GM12878 (cell line): Measurements from ENCODE around the gene ZNF134. TPM values are rescaled to one million over a fixed set of nuclear protein-coding genes. Genes with fewer than 3 reads are reported as not detected.

Experiments
- ATAC-seq: fragments of 200-7000 bp; cut with Tn5 transposase; 3 replicates; pipeline ENCODE4 v1.9.1; 2020; ENCODE audit warnings: mild to moderate bottlenecking, moderate library complexity
- BruUV-seq: library from RNA; stranded (reverse); fragments of 400-500 nt; replicated peaks from 2 replicates; lab custom pipeline; 2021; lab: Mats Ljungman, UMichigan
- CTCF ChIA-PET: fragments of 300-600 bp; sonication (Branson Sonifier 250); formaldehyde crosslinking; extraction: SDS; loops from one replicate; lab custom pipeline; 2021; ENCODE audit warnings: inconsistent platforms; lab: Yijun Ruan, JAX
- POLR2A ChIA-PET: fragments of 350-600 bp; formaldehyde crosslinking; extraction: SDS; loops from one replicate; lab custom pipeline; 2021; ENCODE audit warnings: inconsistent platforms; lab: Charles Lee
- RAD21 ChIA-PET: fragments of 300-600 bp; sonication (Branson Sonifier 250); formaldehyde crosslinking; loops from one replicate; lab custom pipeline; 2023; ENCODE audit warnings: antibody characterized with exemption; ENCODE audit not compliant: unreplicated experiment; lab: Charles Lee
- SMC1A ChIA-PET: fragments of 300-600 bp; sonication (Branson Sonifier 250); formaldehyde crosslinking; loops from one replicate; lab custom pipeline; 2023; ENCODE audit not compliant: unreplicated experiment, uncharacterized antibody; lab: Charles Lee
- DNase-seq: peaks from one replicate; pipeline ENCODE4 v3.0.0-alpha.2; 2011; ENCODE audit warnings: low read depth, low spot score
- FAIRE-seq: peaks from 3 replicates; lab custom pipeline; 2011; peaks lifted over from hg19 to GRCh38; lab: Jason Lieb, UNC
- H2AFZ ChIP-seq: 2 replicates; pipeline ENCODE4 v1.6.0; 2011; ENCODE audit warnings: low read depth, low read length, control low read depth; ENCODE audit not compliant: control insufficient read depth
- H3K27ac ChIP-seq: 2 replicates; pipeline ENCODE4 v1.5.1; 2011; ENCODE audit warnings: control low read depth; ENCODE audit not compliant: control insufficient read depth, insufficient read depth
- H3K27me3 ChIP-seq, 2 experiments: replicated peaks in 1 of 2; 2 replicates each; pipeline versions ENCODE4 v1.6.0 to v1.6.1; 2011; ENCODE audit warnings: low read length in 1 of 2; ENCODE audit not compliant: control insufficient read depth in 2 of 2, insufficient read depth in 2 of 2
- H3K36me3 ChIP-seq, 2 experiments: 2 replicates each; pipeline ENCODE4 v1.5.1; 2011; ENCODE audit warnings: low read length in 1 of 2; ENCODE audit not compliant: control insufficient read depth in 2 of 2, insufficient read depth in 2 of 2
- H3K4me1 ChIP-seq: 2 replicates; pipeline ENCODE4 v1.6.1; 2011; ENCODE audit warnings: mild to moderate bottlenecking, low read length, moderate library complexity, mixed read lengths; ENCODE audit not compliant: control insufficient read depth, insufficient read depth
- H3K4me2 ChIP-seq: 2 replicates; pipeline ENCODE4 v1.6.0; 2011; ENCODE audit warnings: control low read depth; ENCODE audit not compliant: control insufficient read depth, insufficient read depth
- H3K4me3 ChIP-seq: fragments of 200-600 bp; sonication (generic); 2 replicates; pipeline ENCODE4 v1.5.1; 2016
- H3K79me2 ChIP-seq: 2 replicates; pipeline ENCODE4 v1.6.0; 2011; ENCODE audit warnings: low read length; ENCODE audit not compliant: control insufficient read depth, insufficient read depth
- H3K9ac ChIP-seq: 2 replicates; pipeline ENCODE4 v1.8.0; 2011; ENCODE audit warnings: low read length, control low read depth, mixed read lengths; ENCODE audit not compliant: control insufficient read depth, insufficient read depth
- H3K9me3 ChIP-seq: replicated peaks from 3 replicates; pipeline ENCODE4 v1.5.1; 2011; ENCODE audit warnings: mild to moderate bottlenecking, low read length; ENCODE audit not compliant: control insufficient read depth, insufficient read depth
- H4K20me1 ChIP-seq: 2 replicates; pipeline ENCODE4 v1.6.0; 2011; ENCODE audit not compliant: control insufficient read depth, insufficient read depth
- BCL3 ChIP-seq: IDR thresholded peaks from 2 replicates; pipeline ENCODE4 v1.6.1; 2011; ENCODE audit warnings: borderline replicate concordance, low read depth, mild to moderate bottlenecking, moderate library complexity, low read length; ENCODE audit not compliant: insufficient read depth, poor library complexity, severe bottlenecking
- CHD1 ChIP-seq: IDR thresholded peaks from 2 replicates; pipeline ENCODE4 v1.6.1; 2012; ENCODE audit warnings: low read depth, low read length, improper control_type of control experiment
- FOXK2 ChIP-seq: fragments of 450-650 bp; IDR thresholded peaks from 2 replicates; pipeline ENCODE4 v1.6.1; 2017; ENCODE audit warnings: mild to moderate bottlenecking, moderate library complexity
- NRF1 ChIP-seq: conservative IDR thresholded peaks from 2 replicates; pipeline ENCODE4 v1.6.1; 2011; ENCODE audit warnings: mild to moderate bottlenecking, low read depth, low read length, improper control_type of control experiment
- REST ChIP-seq: IDR thresholded peaks from 2 replicates; pipeline ENCODE4 v1.6.1; 2012; ENCODE audit warnings: mild to moderate bottlenecking, low read depth, low read length
- STAT3 ChIP-seq: IDR thresholded peaks from 2 replicates; pipeline ENCODE4 v1.6.1; 2011; ENCODE audit warnings: low read depth, low read length, improper control_type of control experiment
- WGBS: methylation state at CpG from one replicate; pipeline ENCODE4 v1.1.6; 2016; ENCODE audit warnings: low lambda C conversion rate; ENCODE audit not compliant: insufficient replicate concordance, insufficient coverage; ENCODE audit errors: missing lambda C conversion rate; 5-methylcytosine and 5-hydroxymethylcytosine counted together
- in situ Hi-C: fragments of 300-500 bp; cut with MboI; formaldehyde crosslinking; loops from 9 replicates; pipeline ENCODE4 v1.14.3; 2018; ENCODE audit warnings: mixed read lengths
- intact Hi-C: fragments of 100-400 bp; cut with micrococcal nuclease; formaldehyde crosslinking; loops from one replicate; pipeline ENCODE4 v1.14.2; 2022; ENCODE audit not compliant: unreplicated experiment
- polyA plus RNA-seq, 11 experiments: library from polyadenylated mRNA; depleted of rRNA in 4 of 11; unstranded in 6 of 11; stranded (reverse) in 5 of 11; fragments of >200 nt; fragmentation: Nextera tagmentation in 4 of 11; fragmentation: Illumina TruSeq in 1 of 11; extraction: Ambion mirVana in 4 of 11; extraction: Trizol in 1 of 11; gene quantifications; 1 replicate in 1 of 11; 2 replicates in 10 of 11; pipeline versions ENCODE4 v1.2.1 to v1.2.3, GENCODE V29; 2011 to 2016; ENCODE audit warnings: inconsistent platforms in 2 of 11, missing spikeins in 2 of 11, low read depth in 1 of 11
- total RNA-seq, 4 experiments: library from RNA; depleted of rRNA in 3 of 4; stranded (reverse); fragments of >200 nt in 3 of 4; fragmentation: Illumina TruSeq in 1 of 4; extraction: Trizol in 1 of 4; gene quantifications; 2 replicates each; pipeline versions ENCODE4 v1.2.1 to v1.2.3, GENCODE V29; 2013 to 2021
- TF ChIP-seq, protein P1 (sequence below): fragments of 450-650 bp; IDR thresholded peaks from 2 replicates; pipeline ENCODE4 v1.6.1; 2017; ENCODE audit warnings: borderline replicate concordance

The ZNF134 gene
- total and polyA plus RNA-seq, 10 of the 15 experiments (the other 5 are each of a cell fraction or from before 2014, with no cell fraction given), result 1.6 to 17.6 (median 9.7) TPM

DNA sequence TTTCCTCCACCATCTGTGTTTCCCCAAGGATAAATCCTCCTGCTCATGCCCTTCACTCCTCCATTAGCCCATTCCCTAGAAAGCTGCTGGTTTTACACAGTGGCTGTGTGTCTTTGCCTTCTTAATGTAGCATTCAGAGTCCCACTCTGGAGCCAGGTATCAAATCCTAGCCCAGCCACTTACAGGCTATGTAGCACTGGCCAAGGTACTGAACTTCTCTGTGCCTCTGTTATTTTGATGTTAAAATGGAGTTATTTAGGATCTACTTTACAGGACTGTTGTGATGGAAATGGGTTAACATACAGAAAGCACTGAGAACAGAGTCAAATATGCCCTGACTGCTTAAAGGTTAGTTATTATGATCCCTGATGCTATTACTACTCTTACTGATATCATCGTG lies 53.2 kb downstream of the ZNF134 start:
- ATAC-seq (no peak), FAIRE-seq (no peak), DNase-seq (no peak)
- intact Hi-C loops (no loop called here), in situ Hi-C loops (no loop called here)
- Histone ChIP-seq H3K27me3 (no peaks in the 10 kb centered on the region; a peak in 1 of 4 replicates), H3K9me3 (no peaks in the 10 kb centered on the region; the same call in 2 of the 3 replicates), H3K4me3 (no peak overlapping the region), H3K9ac (no peak overlapping the region), H3K4me1 (no peaks in the 10 kb centered on the region), H3K79me2 (no peaks in the 10 kb centered on the region), H3K4me2 (no peak overlapping the region), H3K27ac (no peak overlapping the region), H3K36me3 (no peaks in the 10 kb centered on the region), H2AFZ (no peak overlapping the region), H4K20me1 (no peaks in the 10 kb centered on the region)
- BruUV-seq, result no TSS peak
- TF ChIP-seq NRF1 (no peak), BCL3 (no peak), REST (peak; percentile 45; the same call in 1 of the 2 replicates), STAT3 (no peak), CHD1 (no peak), FOXK2 (no peak)
- TF ChIP-seq, protein P1, sequence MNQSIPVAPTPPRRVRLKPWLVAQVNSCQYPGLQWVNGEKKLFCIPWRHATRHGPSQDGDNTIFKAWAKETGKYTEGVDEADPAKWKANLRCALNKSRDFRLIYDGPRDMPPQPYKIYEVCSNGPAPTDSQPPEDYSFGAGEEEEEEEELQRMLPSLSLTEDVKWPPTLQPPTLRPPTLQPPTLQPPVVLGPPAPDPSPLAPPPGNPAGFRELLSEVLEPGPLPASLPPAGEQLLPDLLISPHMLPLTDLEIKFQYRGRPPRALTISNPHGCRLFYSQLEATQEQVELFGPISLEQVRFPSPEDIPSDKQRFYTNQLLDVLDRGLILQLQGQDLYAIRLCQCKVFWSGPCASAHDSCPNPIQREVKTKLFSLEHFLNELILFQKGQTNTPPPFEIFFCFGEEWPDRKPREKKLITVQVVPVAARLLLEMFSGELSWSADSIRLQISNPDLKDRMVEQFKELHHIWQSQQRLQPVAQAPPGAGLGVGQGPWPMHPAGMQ, result no peak
- RAD21 ChIA-PET, result no interaction called here
- POLR2A ChIA-PET, result no interaction called here
- CTCF ChIA-PET, result no interaction called here
- SMC1A ChIA-PET, result no interaction called here
- 50% methylated on average over 1 of the region's 1 CpG for WGBS
